WTC11 (cell line): ENCODE data around the gene PTPA.

Source experiments
- CTCF ChIP-seq: fragments of 200-600 bp; IDR thresholded peaks from 2 replicates; pipeline ENCODE4 v1.8.0; 2022; ENCODE audit warnings: antibody characterized with exemption
- NR3C1 ChIP-seq: sonication (generic); formaldehyde crosslinking; conservative IDR thresholded peaks from 2 replicates; pipeline ENCODE4 v1.8.1; 2023; ENCODE audit warnings: low read depth, mild to moderate bottlenecking, missing genetic modification reagents
- USF2 ChIP-seq: sonication (generic); formaldehyde crosslinking; IDR thresholded peaks from 2 replicates; pipeline ENCODE4 v1.8.1; 2023; ENCODE audit warnings: mild to moderate bottlenecking, missing genetic modification reagents, moderate library complexity
- TF ChIP-seq, protein P1 (sequence below): sonication (generic); formaldehyde crosslinking; IDR thresholded peaks from 2 replicates; pipeline ENCODE4 v1.8.0; 2022; ENCODE audit warnings: mild to moderate bottlenecking, missing genetic modification reagents

DNA sequence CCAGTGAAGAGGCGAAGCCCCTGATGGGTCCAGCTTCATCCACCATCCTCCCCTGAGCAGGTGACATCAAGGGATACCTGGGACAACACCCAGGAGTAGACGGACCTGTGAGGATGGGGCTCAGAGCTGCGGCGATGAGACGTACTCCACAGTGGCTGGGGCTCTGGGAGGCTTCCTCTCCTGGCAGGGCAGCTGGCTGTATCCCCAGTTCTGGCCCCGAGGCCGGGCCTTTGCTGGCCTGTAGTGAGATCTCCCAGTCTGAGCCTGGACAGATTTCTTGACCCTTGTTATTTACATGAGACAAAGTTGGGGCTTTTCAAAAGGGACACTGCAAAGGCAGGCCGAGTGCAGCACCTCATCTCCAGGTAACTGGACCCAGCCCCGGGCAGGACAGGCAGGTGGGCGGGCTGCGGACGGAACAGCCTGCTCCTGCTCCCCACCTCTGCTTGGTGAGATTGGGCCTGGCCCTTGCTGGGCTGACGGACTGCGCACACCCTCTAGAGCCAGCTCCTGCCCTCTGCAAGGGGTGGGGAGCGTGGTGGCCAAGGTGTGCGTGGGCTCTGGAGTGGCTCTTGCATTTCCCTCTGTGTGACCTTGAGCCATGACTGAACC, 43.8 kb downstream of the PTPA start:
- TF ChIP-seq, protein P1, sequence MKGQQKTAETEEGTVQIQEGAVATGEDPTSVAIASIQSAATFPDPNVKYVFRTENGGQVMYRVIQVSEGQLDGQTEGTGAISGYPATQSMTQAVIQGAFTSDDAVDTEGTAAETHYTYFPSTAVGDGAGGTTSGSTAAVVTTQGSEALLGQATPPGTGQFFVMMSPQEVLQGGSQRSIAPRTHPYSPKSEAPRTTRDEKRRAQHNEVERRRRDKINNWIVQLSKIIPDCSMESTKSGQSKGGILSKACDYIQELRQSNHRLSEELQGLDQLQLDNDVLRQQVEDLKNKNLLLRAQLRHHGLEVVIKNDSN (CRISPR knock-in tag): no peak
- TF ChIP-seq CTCF (no peak), USF2 (CRISPR knock-in tag) (no peak), NR3C1 (CRISPR knock-in tag) (no peak)
